Hematopoietic multipotent progenitor cell treated with erythropoietin and hydrocortisone succinate and interleukin-3 and kit ligand, for 4 days (in vitro differentiated cells): ENCODE results near the gene ANTKMT.

Experiments
- DNase-seq: peaks from one replicate; pipeline ENCODE4 v3.0.0-alpha.2; 2015

Gene ANTKMT

GRCh38 chr16:766008-766819 is 45.3 kb downstream of the ANTKMT start:
- no peak for DNase-seq

- DNase-seq: no peak
These were observed 46.1 kb downstream of the ANTKMT start for GRCh38 chr16:766820-767640.

GRCh38 chr16:767743-768235 is 46.8 kb downstream of the ANTKMT start:
- no peak for DNase-seq

GRCh38 chr16:768428-768827 is 47.5 kb downstream of the ANTKMT start:
- no peak for DNase-seq

- DNase-seq: no peak
These were observed 48.3 kb downstream of the ANTKMT start for GRCh38 chr16:769184-769784.

GRCh38 chr16:769934-770333 is 49.0 kb downstream of the ANTKMT start:
- DNase-seq: no peak

- no peak for DNase-seq
These were observed 49.5 kb downstream of the ANTKMT start for GRCh38 chr16:770411-770810.
